ENCODE results near the gene CACNA2D2.

CACNA2D2 gene

GRCh38 chr3:50340448-50341329, 162.7 kb downstream of the CACNA2D2 start, which contains the start of gene RASSF1:
Gene RASSF1 (minus strand): TSS chr3:50340836. CDS start chr3:50340805, 31 bp downstream.
- DNase-seq: no peak

- DNase-seq: no peak
Measured at GRCh38 chr3:50340147-50340447, 163.3 kb downstream of the CACNA2D2 start.

- DNase-seq: no peak
Measured at GRCh38 chr3:50339485-50340146, 163.8 kb downstream of the CACNA2D2 start.

- no peak for DNase-seq
Measured at GRCh38 chr3:50338965-50339364, 164.5 kb downstream of the CACNA2D2 start.

- peak; percentile 93 for DNase-seq
Measured at GRCh38 chr3:50337175-50337861, 166.1 kb downstream of the CACNA2D2 start.

GRCh38 chr3:50336452-50337174, 166.8 kb downstream of the CACNA2D2 start:
- no peak for DNase-seq

GRCh38 chr3:50334339-50335075, 168.9 kb downstream of the CACNA2D2 start:
- DNase-seq: no peak

- no peak for DNase-seq
Measured at GRCh38 chr3:50333744-50334328, 169.6 kb downstream of the CACNA2D2 start.

GRCh38 chr3:50331364-50331907, 172.0 kb downstream of the CACNA2D2 start:
- DNase-seq: no peak

GRCh38 chr3:50330330-50330729, 173.1 kb downstream of the CACNA2D2 start:
- no peak for DNase-seq

- DNase-seq: peak; percentile 93
Measured at GRCh38 chr3:50327943-50328691, 175.3 kb downstream of the CACNA2D2 start, which contains the start of gene TUSC2. Gene TUSC2 (minus strand): TSS chr3:50328223. CDS start chr3:50328099, 124 bp downstream.

GRCh38 chr3:50327129-50327528, 176.3 kb downstream of the CACNA2D2 start:
- no peak for DNase-seq

- DNase-seq: no peak
Measured at GRCh38 chr3:50326182-50326541, 177.3 kb downstream of the CACNA2D2 start.

GRCh38 chr3:50325497-50326181, 177.8 kb downstream of the CACNA2D2 start:
- no peak for DNase-seq

GRCh38 chr3:50325113-50325480, 178.3 kb downstream of the CACNA2D2 start:
- no peak for DNase-seq

GRCh38 chr3:50324351-50325112, 178.9 kb downstream of the CACNA2D2 start:
- DNase-seq: no peak

GRCh38 chr3:50323614-50324199, 179.7 kb downstream of the CACNA2D2 start:
- no peak for DNase-seq

- no peak for DNase-seq
Measured at GRCh38 chr3:50323092-50323600, 180.3 kb downstream of the CACNA2D2 start.
